Activated T-cell treated with anti-CD3 and anti-CD28 coated beads for 1 hour (primary cell): Measurements from ENCODE around the gene BEX3.
"Not testable (repeated sequence)": the region's sequence is repeated elsewhere in the genome, so short reads cannot be mapped to it uniquely, and the experiment has no call there.

Source experiments
- DNase-seq: peaks from one replicate; pipeline ENCODE4 v3.0.0-alpha.2; 2020; ENCODE audit warnings: low read depth

BEX3 gene

GRCh38 chrX:103382877-103383276 lies 6.5 kb downstream of the BEX3 start:
- DNase-seq: no peak

GRCh38 chrX:103384672-103385071 lies 8.3 kb downstream of the BEX3 start:
- DNase-seq: no peak

- not testable (repeated sequence) for DNase-seq
Measured at GRCh38 chrX:103385283-103385830, 9.0 kb downstream of the BEX3 start.

- no peak for DNase-seq
Measured at GRCh38 chrX:103386332-103386731, 10.0 kb downstream of the BEX3 start.

- no peak for DNase-seq
Measured at GRCh38 chrX:103393487-103393886, 17.1 kb downstream of the BEX3 start.

- DNase-seq: no peak
Measured at GRCh38 chrX:103396186-103396585, 19.8 kb downstream of the BEX3 start.

GRCh38 chrX:103396660-103397059 lies 20.3 kb downstream of the BEX3 start:
- no peak for DNase-seq

GRCh38 chrX:103397707-103398106 lies 21.4 kb downstream of the BEX3 start:
- no peak for DNase-seq

- DNase-seq: no peak
Measured at GRCh38 chrX:103398421-103398864, 22.1 kb downstream of the BEX3 start.

GRCh38 chrX:103399744-103400143 lies 23.4 kb downstream of the BEX3 start:
- DNase-seq: no peak

- DNase-seq: no peak
Measured at GRCh38 chrX:103400931-103401330, 24.6 kb downstream of the BEX3 start.

- DNase-seq: no peak
Measured at GRCh38 chrX:103404231-103405008, 28.1 kb downstream of the BEX3 start.

- no peak for DNase-seq
Measured at GRCh38 chrX:103405009-103405333, 28.6 kb downstream of the BEX3 start.

- DNase-seq: no peak
Measured at GRCh38 chrX:103406256-103406655, 29.9 kb downstream of the BEX3 start.

- no peak for DNase-seq
Measured at GRCh38 chrX:103407776-103408175, 31.4 kb downstream of the BEX3 start.

GRCh38 chrX:103411721-103412120 lies 35.4 kb downstream of the BEX3 start:
- not testable (repeated sequence) for DNase-seq

GRCh38 chrX:103413705-103414387 lies 37.5 kb downstream of the BEX3 start:
- DNase-seq: no peak

- no peak for DNase-seq
Measured at GRCh38 chrX:103414561-103414960, 38.2 kb downstream of the BEX3 start.

- no peak for DNase-seq
Measured at GRCh38 chrX:103415068-103415467, 38.7 kb downstream of the BEX3 start.

GRCh38 chrX:103415528-103415927 lies 39.2 kb downstream of the BEX3 start:
- DNase-seq: no peak

- no peak for DNase-seq
Measured at GRCh38 chrX:103417370-103417769, 41.0 kb downstream of the BEX3 start.

- DNase-seq: no peak
Measured at GRCh38 chrX:103417933-103418332, 41.6 kb downstream of the BEX3 start.

- DNase-seq: no peak
Measured at GRCh38 chrX:103418811-103419340, 42.5 kb downstream of the BEX3 start.
